HepG2 (cell line): Measurements from ENCODE around the gene SHISA7. TPM values are rescaled to one million over a fixed set of nuclear protein-coding genes. Genes with fewer than 3 reads are reported as not detected.

Source experiments
- AHR ChIP-seq: IDR thresholded peaks from 2 replicates; pipeline ENCODE4 v1.6.1; 2018; ENCODE audit warnings: missing genetic modification reagents, missing compliant biosample characterization
- CREB1 ChIP-seq, 2 experiments: fragments of 450-650 bp in 1 of 2; IDR thresholded peaks; 2 replicates each; pipeline ENCODE4 v1.6.1; 2016 to 2017; ENCODE audit warnings: control low read depth in 1 of 2, mild to moderate bottlenecking in 1 of 2, missing compliant biosample characterization in 1 of 2, missing genetic modification characterization in 1 of 2
- FOXP1 ChIP-seq, 2 experiments: fragments of 450-650 bp in 1 of 2; IDR thresholded peaks; 2 replicates each; pipeline ENCODE4 v1.6.1; 2017 to 2018; ENCODE audit warnings: antibody characterized with exemption in 1 of 2
- IRF2 ChIP-seq: IDR thresholded peaks from 2 replicates; pipeline ENCODE4 v1.6.1; 2018; ENCODE audit warnings: missing genetic modification reagents, missing compliant biosample characterization
- MATR3 ChIP-seq: sonication (generic); formaldehyde crosslinking; IDR thresholded peaks from 2 replicates; pipeline ENCODE4 v1.4.0; 2020; ENCODE audit warnings: missing genetic modification reagents
- MEIS2 ChIP-seq: sonication (generic); formaldehyde crosslinking; IDR thresholded peaks from 2 replicates; pipeline ENCODE4 v1.9.0; 2021; ENCODE audit warnings: mild to moderate bottlenecking, missing genetic modification reagents
- PBX3 ChIP-seq: sonication (generic); formaldehyde crosslinking; IDR thresholded peaks from 2 replicates; pipeline ENCODE4 v1.8.1; 2023; ENCODE audit warnings: missing genetic modification reagents, inconsistent platforms, borderline replicate concordance
- PHF8 ChIP-seq: sonication (generic); formaldehyde crosslinking; IDR thresholded peaks from 2 replicates; pipeline ENCODE4 v1.5.0; 2020; ENCODE audit warnings: missing genetic modification reagents
- RNF2 ChIP-seq: fragments of 450-650 bp; conservative IDR thresholded peaks from 2 replicates; pipeline ENCODE4 v1.6.1; 2016; ENCODE audit warnings: low read depth
- SMC3 ChIP-seq: IDR thresholded peaks from 2 replicates; pipeline ENCODE4 v1.6.1; 2011; ENCODE audit warnings: low read length, improper control_type of control experiment
- TGIF2 ChIP-seq: IDR thresholded peaks from 2 replicates; pipeline ENCODE4 v1.6.1; 2016; ENCODE audit warnings: control low read depth, missing compliant biosample characterization
- ZKSCAN5 ChIP-seq: sonication (generic); formaldehyde crosslinking; IDR thresholded peaks from 2 replicates; pipeline ENCODE4 v1.5.1; 2020; ENCODE audit warnings: mild to moderate bottlenecking, missing genetic modification reagents
- ZNF232 ChIP-seq: sonication (generic); formaldehyde crosslinking; IDR thresholded peaks from 2 replicates; pipeline ENCODE4 v1.4.0; 2020; ENCODE audit warnings: missing genetic modification reagents, borderline replicate concordance
- ZNF275 ChIP-seq: sonication (generic); formaldehyde crosslinking; IDR thresholded peaks from 2 replicates; pipeline ENCODE4 v1.8.0; 2022; ENCODE audit warnings: missing genetic modification reagents, mild to moderate bottlenecking, inconsistent platforms, borderline replicate concordance
- ZNF350 ChIP-seq: sonication (generic); formaldehyde crosslinking; IDR thresholded peaks from 2 replicates; pipeline ENCODE4 v1.4.0; 2020; ENCODE audit warnings: mild to moderate bottlenecking, low read depth, missing genetic modification reagents, borderline replicate concordance
- ZNF430 ChIP-seq: sonication (generic); formaldehyde crosslinking; IDR thresholded peaks from 2 replicates; pipeline ENCODE4 v1.9.0; 2021; ENCODE audit warnings: mild to moderate bottlenecking, missing genetic modification reagents
- ZNF598 ChIP-seq: sonication (generic); formaldehyde crosslinking; IDR thresholded peaks from 2 replicates; pipeline ENCODE4 v1.5.1; 2020; ENCODE audit warnings: mild to moderate bottlenecking, missing genetic modification reagents, borderline replicate concordance
- ZNF607 ChIP-seq: sonication (generic); formaldehyde crosslinking; IDR thresholded peaks from 2 replicates; pipeline ENCODE4 v1.5.1; 2020; ENCODE audit warnings: missing genetic modification reagents, mild to moderate bottlenecking, borderline replicate concordance
- ZNF790 ChIP-seq: sonication (generic); formaldehyde crosslinking; IDR thresholded peaks from 2 replicates; pipeline ENCODE4 v1.8.0; 2022; ENCODE audit warnings: missing genetic modification reagents, mild to moderate bottlenecking, borderline replicate concordance
- polyA plus RNA-seq, 8 experiments: library from polyadenylated mRNA; depleted of rRNA in 3 of 8; stranded (reverse) in 7 of 8; unstranded in 1 of 8; fragments of >200 nt; fragmentation: Illumina TruSeq in 4 of 8; extraction: Trizol in 4 of 8; gene quantifications; 2 replicates each; pipeline versions ENCODE4 v1.2.1 to v1.2.3, GENCODE V29; 2011 to 2016; ENCODE audit warnings: low read depth in 4 of 8, missing spikeins in 1 of 8, mixed read lengths in 1 of 8; ENCODE audit not compliant: insufficient read depth in 1 of 8
- total RNA-seq, 5 experiments: library from RNA; depleted of rRNA; stranded (reverse); fragments of >200 nt; fragmentation: Illumina TruSeq; extraction: Trizol; gene quantifications; 2 replicates each; pipeline ENCODE4 v1.2.3, GENCODE V29; 2016; ENCODE audit warnings: low read depth in 1 of 5
- TF ChIP-seq, protein P1 (sequence below): sonication (generic); formaldehyde crosslinking; IDR thresholded peaks from 2 replicates; pipeline ENCODE4 v1.4.0; 2020; ENCODE audit warnings: missing genetic modification reagents, borderline replicate concordance
- TF ChIP-seq, protein P2 (sequence below): sonication (generic); formaldehyde crosslinking; IDR thresholded peaks from 2 replicates; pipeline ENCODE4 v1.5.1; 2020; ENCODE audit warnings: missing genetic modification reagents, mild to moderate bottlenecking, borderline replicate concordance

The SHISA7 gene
- total and polyA plus RNA-seq, 2 of the 13 experiments (the other 11 are each of a cell fraction or from before 2014, with no cell fraction given) = not detected

DNA sequence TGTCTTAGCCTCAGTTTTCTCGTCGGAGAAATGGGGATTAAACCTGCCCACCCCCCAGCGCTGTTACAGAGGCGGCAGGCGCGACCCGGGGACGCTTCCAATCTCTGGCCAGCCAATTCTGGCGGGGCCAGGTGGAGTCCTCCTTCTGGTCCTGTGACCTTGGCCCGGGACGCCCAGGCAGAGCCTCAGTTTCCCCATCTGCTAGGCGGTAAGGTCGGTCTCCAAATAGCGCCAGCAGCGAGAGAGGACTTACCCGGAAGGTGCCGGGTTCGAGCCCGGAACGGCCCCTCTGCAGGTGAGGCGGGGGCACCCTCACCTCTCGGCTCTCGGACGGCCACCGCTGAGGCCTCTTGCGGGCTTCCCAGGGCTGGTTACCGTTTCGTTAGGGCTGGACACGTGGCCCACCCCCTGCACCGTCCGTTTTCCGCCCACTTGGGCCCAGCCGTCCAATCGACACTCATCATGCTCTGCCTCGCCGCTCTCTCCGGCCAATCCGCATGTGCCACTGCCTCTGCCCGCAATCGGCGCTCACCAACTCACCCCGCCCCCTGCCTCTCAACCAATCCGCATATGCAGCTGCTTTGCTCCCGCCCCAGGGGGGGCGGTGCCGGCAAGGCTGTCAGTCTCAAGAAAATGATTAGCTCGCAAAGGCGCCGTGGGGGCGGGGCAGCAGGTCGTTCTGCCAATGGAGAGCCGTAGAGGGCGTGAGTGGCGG, 18.3 kb upstream of the SHISA7 start, which contains the start of gene ISOC2 (continued):
- TF ChIP-seq ZNF275 (CRISPR knock-in tag) (no peak; the same call in 1 of the 2 replicates), RNF2 (peak; percentile 83; the same call in 1 of the 2 replicates), ZNF232 (CRISPR knock-in tag) (0 out of 2 replicates have a peak, but pooled peaks have one; percentile 70), TGIF2 (CRISPR knock-in tag) (no peak), SMC3 (no peak), PBX3 (CRISPR knock-in tag) (peak; percentile 85; the same call in 1 of the 2 replicates), ZNF430 (peak; percentile 93), MEIS2 (peak; percentile 10; the same call in 1 of the 2 replicates), ZNF598 (0 out of 2 replicates have a peak, but pooled peaks have one; percentile 25), IRF2 (no peak), ZNF790 (peak; percentile 27; the same call in 1 of the 2 replicates), ZNF350 (peak; percentile 79; the same call in 1 of the 2 replicates), PHF8 (CRISPR knock-in tag) (peak; percentile 81), MATR3 (CRISPR knock-in tag) (no peak), ZNF607 (CRISPR knock-in tag) (peak; percentile 94), CREB1 (IDR thresholded peaks at IDR 0.05) (peak; percentile 87), CREB1 (CRISPR knock-in tag; IDR thresholded peaks at IDR 0.05) (peak; percentile 88), AHR (CRISPR knock-in tag) (no peak; the same call in 1 of the 2 replicates), ZKSCAN5 (peak; percentile 65; the same call in 1 of the 2 replicates), FOXP1 (IDR thresholded peaks at IDR 0.05) (no peak), FOXP1 (CRISPR knock-in tag; IDR thresholded peaks at IDR 0.05) (0 out of 2 replicates have a peak, but pooled peaks have one; percentile 10)
- TF ChIP-seq, protein P1, sequence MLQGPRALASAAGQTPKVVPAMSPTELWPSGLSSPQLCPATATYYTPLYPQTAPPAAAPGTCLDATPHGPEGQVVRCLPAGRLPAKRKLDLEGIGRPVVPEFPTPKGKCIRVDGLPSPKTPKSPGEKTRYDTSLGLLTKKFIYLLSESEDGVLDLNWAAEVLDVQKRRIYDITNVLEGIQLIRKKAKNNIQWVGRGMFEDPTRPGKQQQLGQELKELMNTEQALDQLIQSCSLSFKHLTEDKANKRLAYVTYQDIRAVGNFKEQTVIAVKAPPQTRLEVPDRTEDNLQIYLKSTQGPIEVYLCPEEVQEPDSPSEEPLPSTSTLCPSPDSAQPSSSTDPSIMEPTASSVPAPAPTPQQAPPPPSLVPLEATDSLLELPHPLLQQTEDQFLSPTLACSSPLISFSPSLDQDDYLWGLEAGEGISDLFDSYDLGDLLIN (CRISPR knock-in tag) = 0 out of 2 replicates have a peak, but pooled peaks have one; percentile 29
- TF ChIP-seq, protein P2, sequence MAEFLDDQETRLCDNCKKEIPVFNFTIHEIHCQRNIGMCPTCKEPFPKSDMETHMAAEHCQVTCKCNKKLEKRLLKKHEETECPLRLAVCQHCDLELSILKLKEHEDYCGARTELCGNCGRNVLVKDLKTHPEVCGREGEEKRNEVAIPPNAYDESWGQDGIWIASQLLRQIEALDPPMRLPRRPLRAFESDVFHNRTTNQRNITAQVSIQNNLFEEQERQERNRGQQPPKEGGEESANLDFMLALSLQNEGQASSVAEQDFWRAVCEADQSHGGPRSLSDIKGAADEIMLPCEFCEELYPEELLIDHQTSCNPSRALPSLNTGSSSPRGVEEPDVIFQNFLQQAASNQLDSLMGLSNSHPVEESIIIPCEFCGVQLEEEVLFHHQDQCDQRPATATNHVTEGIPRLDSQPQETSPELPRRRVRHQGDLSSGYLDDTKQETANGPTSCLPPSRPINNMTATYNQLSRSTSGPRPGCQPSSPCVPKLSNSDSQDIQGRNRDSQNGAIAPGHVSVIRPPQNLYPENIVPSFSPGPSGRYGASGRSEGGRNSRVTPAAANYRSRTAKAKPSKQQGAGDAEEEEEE (CRISPR knock-in tag) = no peak
